HG02588 (cell line): ENCODE data around the gene ADAP1.

Source experiments
- ATAC-seq: cut with Tn5 transposase; IDR thresholded peaks from one replicate; pipeline ENCODE4 v1.9.1; 2021; ENCODE audit warnings: mild to moderate bottlenecking, moderate library complexity; ENCODE audit not compliant: unreplicated experiment

Gene ADAP1

DNA sequence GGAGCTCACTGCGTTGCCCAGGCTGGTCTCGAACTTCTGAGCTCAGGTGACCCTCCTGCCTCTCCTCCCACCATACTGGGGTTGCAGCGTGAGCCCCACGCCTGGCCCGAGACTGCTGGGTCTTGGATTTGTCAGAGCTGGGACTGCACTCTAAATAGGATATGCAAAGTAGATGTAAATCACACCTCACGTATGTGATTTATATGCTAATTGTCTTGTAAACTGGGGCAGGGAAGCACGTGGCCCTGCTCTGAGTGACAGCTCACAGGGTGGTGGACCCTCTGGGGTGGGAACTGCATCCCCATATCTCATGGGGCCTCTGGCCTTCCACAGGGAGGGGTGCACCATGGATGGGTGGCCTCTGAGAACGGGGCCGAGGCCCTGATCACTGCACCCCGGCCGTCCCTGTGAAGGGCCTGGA, 44.0 kb downstream of the ADAP1 start:
- ATAC-seq, result no peak

DNA sequence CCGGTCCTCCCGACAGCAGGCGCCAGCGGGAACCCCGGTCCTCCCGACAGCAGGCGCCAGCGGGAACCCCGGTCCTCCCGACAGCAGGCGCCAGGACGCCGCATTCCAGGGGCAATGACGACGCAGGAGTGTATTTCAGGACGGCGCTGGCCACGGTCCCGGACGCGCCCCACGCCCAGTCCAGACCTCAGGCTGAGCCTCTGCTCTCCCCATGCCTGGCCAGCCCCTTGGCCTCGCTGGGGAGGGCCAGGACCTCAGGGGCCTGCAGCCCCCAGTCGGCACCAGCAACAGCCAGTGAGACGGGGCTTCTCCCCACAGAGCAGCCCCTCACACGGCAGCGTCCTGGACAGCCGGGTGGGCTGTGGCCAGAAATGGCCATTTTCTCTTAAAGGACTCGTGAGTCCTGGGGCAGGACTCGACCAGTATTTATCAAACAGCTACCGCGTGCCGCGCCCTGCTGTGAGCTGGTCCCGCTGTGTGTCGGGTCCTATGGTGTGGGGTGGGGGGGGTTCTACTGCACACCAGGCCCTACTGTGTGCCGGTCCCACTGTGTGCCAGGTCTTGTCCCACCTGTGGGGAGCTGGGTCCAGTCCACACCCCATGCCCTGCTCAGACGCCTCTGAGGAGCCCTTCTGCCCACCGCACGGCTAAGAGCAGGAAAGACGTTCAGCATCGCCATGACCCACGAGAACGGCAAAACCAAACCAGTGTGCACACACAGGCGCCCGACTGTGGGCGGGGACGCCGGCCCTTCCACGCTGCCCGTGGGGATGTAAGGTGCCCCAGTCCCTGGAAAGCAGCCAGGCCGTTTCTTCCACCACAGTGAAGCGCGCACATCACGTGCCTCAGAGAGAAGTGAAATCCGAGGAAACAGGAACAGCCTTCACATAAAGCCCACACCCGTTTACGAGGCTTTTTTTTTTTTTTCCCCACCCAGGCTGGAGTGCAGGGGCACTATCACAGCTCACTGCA, 44.8 kb downstream of the ADAP1 start:
- no peak for ATAC-seq

DNA sequence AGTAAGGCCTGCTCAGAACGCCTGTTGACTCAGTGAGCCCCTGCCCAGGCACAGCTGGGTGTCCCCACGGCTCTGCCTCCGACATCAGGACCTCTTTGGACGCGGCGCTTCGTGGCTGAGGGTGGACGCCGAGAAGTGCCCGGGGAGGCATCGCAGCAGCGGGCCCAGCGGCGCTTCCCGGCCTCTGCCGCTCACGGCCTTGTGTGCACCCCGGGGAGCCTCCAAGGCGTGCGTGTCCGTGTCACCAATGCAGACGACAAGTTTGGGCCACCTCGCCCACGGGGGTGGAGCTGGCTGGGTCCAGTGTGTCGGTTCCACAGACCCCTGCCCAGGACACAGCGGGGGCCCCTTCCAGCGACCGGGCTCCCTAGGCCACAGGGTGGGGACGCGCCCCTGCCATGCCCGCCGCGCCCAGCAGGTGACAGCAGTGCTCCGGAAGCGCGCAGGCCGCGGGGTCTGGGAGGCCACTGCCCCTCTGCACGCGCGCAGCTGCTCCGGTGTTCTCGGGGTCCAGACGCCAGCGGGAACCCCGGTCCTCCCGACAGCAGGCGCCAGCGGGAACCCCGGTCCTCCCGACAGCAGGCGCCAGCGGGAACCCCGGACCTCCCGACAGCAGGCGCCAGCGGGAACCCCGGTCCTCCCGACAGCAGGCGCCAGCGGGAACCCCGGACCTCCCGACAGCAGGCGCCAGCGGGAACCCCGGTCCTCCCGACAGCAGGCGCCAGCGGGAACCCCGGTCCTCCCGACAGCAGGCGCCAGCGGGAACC, 45.7 kb downstream of the ADAP1 start:
- peak; percentile 81 for ATAC-seq

- ATAC-seq, result no peak
Observed at GRCh38 chr7:908159-908581, 46.3 kb downstream of the ADAP1 start.

GRCh38 chr7:907158-907980, 47.1 kb downstream of the ADAP1 start:
- no peak for ATAC-seq

GRCh38 chr7:906776-907157, 47.7 kb downstream of the ADAP1 start:
- ATAC-seq, result no peak

DNA sequence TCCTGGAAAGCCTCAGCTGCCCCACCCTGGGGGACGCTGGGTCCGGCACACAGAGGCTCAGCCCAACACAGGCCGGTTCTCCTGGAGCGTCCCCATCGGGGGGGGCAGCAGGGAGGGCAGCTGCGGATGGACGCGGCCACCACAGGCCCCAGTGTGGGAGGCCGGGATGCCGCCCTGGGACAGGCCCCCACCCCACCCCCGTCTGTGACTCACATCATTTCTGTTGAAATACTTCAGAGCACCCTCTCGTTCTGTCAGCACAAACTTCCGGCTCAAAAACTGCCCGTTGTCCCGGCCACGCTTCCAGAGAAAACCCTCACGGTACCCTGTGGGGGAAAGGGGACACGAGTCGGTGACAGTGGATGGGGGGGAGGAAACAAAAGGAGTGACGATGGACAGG, 49.6 kb downstream of the ADAP1 start:
- ATAC-seq, result no peak

DNA sequence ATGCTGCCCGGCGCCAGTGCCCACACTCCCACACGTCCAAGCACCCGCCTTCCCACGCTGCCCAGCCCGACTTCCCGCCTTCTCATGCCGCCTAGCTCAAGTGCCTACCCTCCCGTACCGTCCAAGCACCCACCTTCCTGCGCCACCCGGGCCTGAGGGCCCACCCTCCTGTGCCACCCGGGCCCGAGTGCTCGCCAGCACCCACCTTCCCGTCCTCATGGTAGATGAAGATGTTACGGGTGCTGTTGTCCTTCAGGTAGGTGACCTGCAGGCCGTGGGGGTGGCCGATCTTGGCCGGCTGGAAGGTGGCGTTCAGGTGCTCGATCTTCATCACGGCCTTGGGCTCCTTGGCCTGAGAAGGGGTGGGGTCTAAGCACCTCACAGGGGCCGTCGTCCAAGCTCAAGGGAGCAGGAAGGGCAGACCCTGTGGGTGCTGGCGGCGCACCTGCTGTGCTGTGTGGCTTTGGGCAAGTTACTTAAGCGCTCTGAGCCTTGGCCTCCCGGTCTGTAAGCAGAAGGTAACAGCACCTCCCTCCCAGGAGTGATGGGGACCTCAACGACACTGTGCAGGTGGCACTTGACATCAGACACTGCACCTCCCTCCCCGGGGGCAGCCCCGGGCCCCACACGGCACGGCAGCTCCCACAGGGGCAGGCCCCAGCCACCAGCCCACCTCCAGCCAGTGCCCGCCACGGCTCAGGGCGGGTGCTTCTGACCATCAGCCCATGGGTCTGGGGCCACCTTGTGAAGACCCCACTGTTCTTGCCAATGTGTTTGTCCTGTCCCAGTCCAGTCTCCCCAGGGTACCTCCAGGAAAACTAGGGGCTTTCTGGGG, 50.3 kb downstream of the ADAP1 start:
- no peak for ATAC-seq

- no peak for ATAC-seq
Observed at GRCh38 chr7:902996-903395, 51.5 kb downstream of the ADAP1 start.

- ATAC-seq, result no peak
Observed at GRCh38 chr7:901388-902154, 52.9 kb downstream of the ADAP1 start.

- ATAC-seq, result no peak
Observed at GRCh38 chr7:901041-901387, 53.5 kb downstream of the ADAP1 start.

GRCh38 chr7:900331-901040, 54.0 kb downstream of the ADAP1 start:
- no peak for ATAC-seq

DNA sequence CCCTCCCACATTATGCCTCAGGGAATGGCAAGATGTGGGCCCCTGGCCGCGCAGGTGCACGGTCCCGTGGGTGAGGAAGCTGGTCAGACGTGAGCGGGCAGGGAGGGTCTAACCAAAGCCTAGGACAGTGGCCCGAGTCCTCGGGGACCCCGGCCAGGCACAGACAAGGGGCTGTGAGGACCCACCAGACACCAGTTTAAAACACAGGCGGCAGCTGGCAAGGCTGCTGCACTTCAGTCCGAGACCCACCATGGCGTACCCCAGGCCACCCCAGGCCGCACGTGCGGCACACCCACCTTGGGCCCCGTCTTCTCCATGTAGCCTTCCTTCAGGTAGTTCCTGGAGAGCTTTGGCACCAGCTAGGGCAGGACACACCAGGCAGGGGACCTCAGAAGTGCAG, 54.7 kb downstream of the ADAP1 start:
- ATAC-seq, result no peak

DNA sequence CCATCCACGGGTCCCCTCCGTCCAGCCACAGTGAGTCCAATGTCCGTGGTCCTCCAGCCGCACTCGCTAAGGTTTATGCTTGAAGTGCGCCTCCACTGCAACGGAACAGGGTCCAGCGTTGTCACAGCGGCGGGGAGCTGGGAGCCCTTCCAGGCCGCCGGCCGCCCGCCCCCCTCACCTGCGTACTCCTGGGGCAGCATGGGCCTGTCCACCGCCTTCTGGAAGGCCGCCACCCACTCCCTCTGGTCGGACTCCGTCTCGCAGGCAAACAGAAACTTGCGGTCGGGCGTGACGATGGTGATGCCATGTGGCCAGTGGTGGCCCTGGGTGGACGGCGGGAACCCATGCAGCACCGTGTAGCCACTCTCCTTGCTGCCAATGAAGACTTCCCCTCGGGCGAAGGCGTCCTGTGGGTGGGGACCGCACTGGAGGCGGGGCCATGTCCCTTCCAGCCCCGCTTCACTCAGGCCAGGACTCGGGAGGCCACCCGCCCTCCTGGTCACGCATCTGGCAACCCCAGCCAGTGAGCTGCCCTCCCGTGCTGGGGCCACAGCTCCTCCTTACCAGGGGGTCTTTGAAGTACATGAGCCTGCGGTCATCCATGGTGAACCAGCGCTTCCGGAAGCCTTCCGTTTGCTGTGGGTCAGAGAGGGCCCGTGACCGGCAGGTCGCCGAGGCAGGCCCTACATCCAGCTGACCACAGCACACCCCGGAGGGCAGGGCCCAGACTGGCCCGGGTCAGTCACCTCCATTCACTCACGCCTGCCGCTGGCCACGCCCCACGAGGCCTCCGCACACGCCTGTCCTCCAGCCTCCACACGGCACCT, 55.4 kb downstream of the ADAP1 start:
- no peak for ATAC-seq

- no peak for ATAC-seq
Observed at GRCh38 chr7:898460-898854, 56.0 kb downstream of the ADAP1 start.

DNA sequence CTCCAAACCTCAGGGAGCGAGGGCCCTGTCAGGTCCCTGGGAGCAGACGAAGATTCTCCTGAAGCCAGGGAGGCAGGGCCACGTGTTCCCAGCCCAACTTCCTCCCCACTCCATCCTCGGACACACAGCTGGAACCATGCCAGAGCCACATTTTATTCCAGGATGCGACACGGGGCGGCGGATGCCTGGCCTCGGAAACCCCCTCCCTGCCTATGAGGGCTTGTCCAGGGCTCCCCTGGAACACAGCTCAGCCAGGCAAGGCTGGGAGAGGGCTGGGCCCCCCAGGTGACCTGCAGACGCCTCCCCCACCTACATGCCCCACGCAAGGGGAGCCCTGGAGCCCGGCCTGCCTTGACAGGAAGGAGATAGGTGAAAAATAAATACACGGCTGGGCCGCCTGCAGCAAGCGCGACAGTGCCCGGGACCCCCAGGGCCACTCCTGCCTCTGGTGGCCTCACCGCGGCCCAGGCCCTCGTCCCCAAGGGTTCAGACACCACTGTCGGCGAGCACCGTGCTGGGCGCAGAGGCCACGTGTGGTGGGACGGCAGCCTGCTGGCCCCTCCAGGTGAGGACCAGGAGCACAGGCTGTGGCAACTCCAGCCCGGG, 56.6 kb downstream of the ADAP1 start:
- ATAC-seq, result no peak

DNA sequence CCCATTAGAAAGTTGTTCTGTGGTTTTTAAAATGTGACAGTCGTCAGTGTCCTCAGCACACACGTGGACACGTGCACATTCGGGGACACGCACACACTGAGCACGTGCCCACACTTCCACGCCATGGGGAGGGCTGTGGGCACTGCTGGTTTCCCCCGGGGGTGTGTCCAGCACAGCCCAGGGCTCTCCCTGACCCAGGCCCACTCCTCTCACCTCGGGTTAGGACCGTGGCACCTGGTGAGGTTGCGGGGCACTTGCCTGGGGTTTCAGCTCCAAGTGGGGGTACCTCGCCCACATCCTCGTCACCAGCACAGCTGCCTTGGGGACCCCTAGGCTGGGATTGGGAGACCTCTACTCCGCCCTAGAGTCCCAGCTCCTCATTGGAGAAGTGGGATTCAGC, 57.4 kb downstream of the ADAP1 start:
- no peak for ATAC-seq
